NB4 (cell line): ENCODE results near the gene LIMS1.

Experiments used
- MYC ChIP-seq: IDR thresholded peaks from 2 replicates; pipeline ENCODE4 v1.6.1; 2011; ENCODE audit warnings: low read depth, low read length
- POLR2A ChIP-seq: IDR thresholded peaks from 2 replicates; pipeline ENCODE4 v1.6.1; 2011; ENCODE audit warnings: mild to moderate bottlenecking; ENCODE audit not compliant: insufficient read length; ENCODE audit errors: extremely low read depth
- TF ChIP-seq, protein P1 (sequence below): IDR thresholded peaks from one replicate; pipeline ENCODE4 v1.5.1; 2012; ENCODE audit warnings: low read depth, low read length

DNA sequence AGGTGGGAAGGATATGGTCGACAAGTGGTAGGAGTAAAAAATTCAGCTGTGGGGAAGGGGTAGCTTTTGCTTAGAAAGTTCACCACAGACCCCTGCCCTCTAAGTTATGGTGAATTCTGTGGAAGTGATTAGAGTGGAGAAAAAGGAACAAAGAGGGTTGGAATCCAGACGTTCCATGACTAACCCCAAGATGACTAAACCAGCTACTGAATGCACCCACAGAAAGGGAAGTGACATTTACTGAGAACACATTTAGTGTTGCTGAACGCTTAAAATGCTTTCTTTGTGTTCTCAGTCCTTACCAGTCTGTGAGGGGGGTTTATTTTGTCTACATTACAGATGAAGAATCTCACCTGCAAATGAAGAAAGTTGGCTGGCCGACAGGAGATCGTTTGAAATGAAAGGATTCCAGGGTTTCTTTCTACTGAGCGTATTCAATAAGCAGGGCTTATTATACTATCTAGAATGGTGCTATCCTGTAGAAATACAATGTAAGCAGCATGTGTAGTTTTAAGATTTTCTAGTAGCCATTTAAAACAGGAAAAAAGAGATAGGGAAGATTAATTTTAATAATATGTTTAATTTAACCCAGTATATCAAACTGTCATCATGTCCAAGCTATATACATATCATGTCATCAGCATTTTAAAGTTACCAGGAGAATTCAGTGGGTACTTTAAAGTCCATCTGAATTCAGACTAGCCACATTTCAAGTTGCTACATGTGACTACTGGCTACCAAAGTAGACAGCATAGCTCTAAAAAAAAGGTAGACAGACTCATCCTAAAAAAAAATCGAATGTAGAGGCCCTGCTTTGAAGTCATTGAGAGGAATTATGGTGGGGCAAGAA, 60.1 kb downstream of the LIMS1 start:
- no peak for TF ChIP-seq POLR2A
- TF ChIP-seq, protein P1, sequence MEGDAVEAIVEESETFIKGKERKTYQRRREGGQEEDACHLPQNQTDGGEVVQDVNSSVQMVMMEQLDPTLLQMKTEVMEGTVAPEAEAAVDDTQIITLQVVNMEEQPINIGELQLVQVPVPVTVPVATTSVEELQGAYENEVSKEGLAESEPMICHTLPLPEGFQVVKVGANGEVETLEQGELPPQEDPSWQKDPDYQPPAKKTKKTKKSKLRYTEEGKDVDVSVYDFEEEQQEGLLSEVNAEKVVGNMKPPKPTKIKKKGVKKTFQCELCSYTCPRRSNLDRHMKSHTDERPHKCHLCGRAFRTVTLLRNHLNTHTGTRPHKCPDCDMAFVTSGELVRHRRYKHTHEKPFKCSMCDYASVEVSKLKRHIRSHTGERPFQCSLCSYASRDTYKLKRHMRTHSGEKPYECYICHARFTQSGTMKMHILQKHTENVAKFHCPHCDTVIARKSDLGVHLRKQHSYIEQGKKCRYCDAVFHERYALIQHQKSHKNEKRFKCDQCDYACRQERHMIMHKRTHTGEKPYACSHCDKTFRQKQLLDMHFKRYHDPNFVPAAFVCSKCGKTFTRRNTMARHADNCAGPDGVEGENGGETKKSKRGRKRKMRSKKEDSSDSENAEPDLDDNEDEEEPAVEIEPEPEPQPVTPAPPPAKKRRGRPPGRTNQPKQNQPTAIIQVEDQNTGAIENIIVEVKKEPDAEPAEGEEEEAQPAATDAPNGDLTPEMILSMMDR, result no peak
- TF ChIP-seq MYC, result peak; percentile 21; the same call in 1 of the 2 replicates
